Ishikawa (cell line): ENCODE results near the gene TRIM14.

Experiments
- CEBPB ChIP-seq: IDR thresholded peaks from 2 replicates; pipeline ENCODE4 v1.6.1; 2012
- CREB1 ChIP-seq: IDR thresholded peaks from 2 replicates; pipeline ENCODE4 v1.6.1; 2012; ENCODE audit warnings: low read depth
- EP300 ChIP-seq: IDR thresholded peaks from 2 replicates; pipeline ENCODE4 v1.6.1; 2012; ENCODE audit warnings: borderline replicate concordance
- FOXM1 ChIP-seq: IDR thresholded peaks from 2 replicates; pipeline ENCODE4 v1.6.1; 2012; ENCODE audit warnings: low read depth, borderline replicate concordance
- NFIC ChIP-seq: IDR thresholded peaks from 2 replicates; pipeline ENCODE4 v1.6.1; 2012
- RAD21 ChIP-seq: IDR thresholded peaks from 2 replicates; pipeline ENCODE4 v1.6.1; 2012; ENCODE audit warnings: low read depth
- TAF1 ChIP-seq: IDR thresholded peaks from 2 replicates; pipeline ENCODE4 v1.6.1; 2012; ENCODE audit warnings: low read depth, mild to moderate bottlenecking
- TCF12 ChIP-seq: IDR thresholded peaks from 2 replicates; pipeline ENCODE4 v1.6.1; 2012; ENCODE audit warnings: low read depth
- TEAD4 ChIP-seq: IDR thresholded peaks from 2 replicates; pipeline ENCODE4 v1.6.1; 2012
- USF1 ChIP-seq: IDR thresholded peaks from 2 replicates; pipeline ENCODE4 v1.6.1; 2012
- YY1 ChIP-seq: IDR thresholded peaks from 2 replicates; pipeline ENCODE4 v1.6.1; 2012; ENCODE audit warnings: low read depth
- ZBTB7A ChIP-seq: IDR thresholded peaks from 2 replicates; pipeline ENCODE4 v1.6.1; 2012; ENCODE audit warnings: low read depth
- TF ChIP-seq, protein P1 (sequence below): IDR thresholded peaks from 2 replicates; pipeline ENCODE4 v1.6.1; 2012
- TF ChIP-seq, protein P2 (sequence below): IDR thresholded peaks from 2 replicates; pipeline ENCODE4 v1.6.1; 2012; ENCODE audit warnings: low read depth, mild to moderate bottlenecking

- no peak for TF ChIP-seq EP300
- TF ChIP-seq YY1: no peak
- TF ChIP-seq TEAD4: no peak
- TF ChIP-seq NFIC: no peak
- TF ChIP-seq USF1: no peak
- no peak for TF ChIP-seq TCF12
- no peak for TF ChIP-seq TAF1
- TF ChIP-seq, protein P1, sequence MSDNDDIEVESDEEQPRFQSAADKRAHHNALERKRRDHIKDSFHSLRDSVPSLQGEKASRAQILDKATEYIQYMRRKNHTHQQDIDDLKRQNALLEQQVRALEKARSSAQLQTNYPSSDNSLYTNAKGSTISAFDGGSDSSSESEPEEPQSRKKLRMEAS: no peak
- no peak for TF ChIP-seq CEBPB
- TF ChIP-seq, protein P2, sequence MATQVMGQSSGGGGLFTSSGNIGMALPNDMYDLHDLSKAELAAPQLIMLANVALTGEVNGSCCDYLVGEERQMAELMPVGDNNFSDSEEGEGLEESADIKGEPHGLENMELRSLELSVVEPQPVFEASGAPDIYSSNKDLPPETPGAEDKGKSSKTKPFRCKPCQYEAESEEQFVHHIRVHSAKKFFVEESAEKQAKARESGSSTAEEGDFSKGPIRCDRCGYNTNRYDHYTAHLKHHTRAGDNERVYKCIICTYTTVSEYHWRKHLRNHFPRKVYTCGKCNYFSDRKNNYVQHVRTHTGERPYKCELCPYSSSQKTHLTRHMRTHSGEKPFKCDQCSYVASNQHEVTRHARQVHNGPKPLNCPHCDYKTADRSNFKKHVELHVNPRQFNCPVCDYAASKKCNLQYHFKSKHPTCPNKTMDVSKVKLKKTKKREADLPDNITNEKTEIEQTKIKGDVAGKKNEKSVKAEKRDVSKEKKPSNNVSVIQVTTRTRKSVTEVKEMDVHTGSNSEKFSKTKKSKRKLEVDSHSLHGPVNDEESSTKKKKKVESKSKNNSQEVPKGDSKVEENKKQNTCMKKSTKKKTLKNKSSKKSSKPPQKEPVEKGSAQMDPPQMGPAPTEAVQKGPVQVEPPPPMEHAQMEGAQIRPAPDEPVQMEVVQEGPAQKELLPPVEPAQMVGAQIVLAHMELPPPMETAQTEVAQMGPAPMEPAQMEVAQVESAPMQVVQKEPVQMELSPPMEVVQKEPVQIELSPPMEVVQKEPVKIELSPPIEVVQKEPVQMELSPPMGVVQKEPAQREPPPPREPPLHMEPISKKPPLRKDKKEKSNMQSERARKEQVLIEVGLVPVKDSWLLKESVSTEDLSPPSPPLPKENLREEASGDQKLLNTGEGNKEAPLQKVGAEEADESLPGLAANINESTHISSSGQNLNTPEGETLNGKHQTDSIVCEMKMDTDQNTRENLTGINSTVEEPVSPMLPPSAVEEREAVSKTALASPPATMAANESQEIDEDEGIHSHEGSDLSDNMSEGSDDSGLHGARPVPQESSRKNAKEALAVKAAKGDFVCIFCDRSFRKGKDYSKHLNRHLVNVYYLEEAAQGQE: no peak
- TF ChIP-seq RAD21: no peak
- TF ChIP-seq CREB1: no peak
- TF ChIP-seq ZBTB7A: no peak
- TF ChIP-seq FOXM1: no peak
Measured at GRCh38 chr9:98094316-98094715, 24.7 kb downstream of the TRIM14 start.
